Nephron progenitor cell (in vitro differentiated cells): Measurements from ENCODE around the gene TMPRSS9.

Experiments used
- DNase-seq: peaks from one replicate; pipeline ENCODE4 v3.0.0; 2021
- H3K27ac Mint-ChIP-seq: 2 replicates; pipeline ENCODE4 v1.8.0; 2021; ENCODE audit warnings: mild to moderate bottlenecking, moderate library complexity, mixed read lengths
- H3K27me3 Mint-ChIP-seq: 2 replicates; pipeline ENCODE4 v1.8.0; 2021; ENCODE audit warnings: mild to moderate bottlenecking, low read depth, mixed read lengths; ENCODE audit not compliant: poor library complexity
- H3K36me3 Mint-ChIP-seq: 2 replicates; pipeline ENCODE4 v1.8.0; 2021; ENCODE audit warnings: low read depth, mixed read lengths
- H3K4me1 Mint-ChIP-seq: 2 replicates; pipeline ENCODE4 v1.8.0; 2021; ENCODE audit warnings: mixed read lengths
- H3K4me3 Mint-ChIP-seq: 2 replicates; pipeline ENCODE4 v1.8.0; 2021; ENCODE audit warnings: mild to moderate bottlenecking, moderate library complexity, mixed read lengths
- H3K9me3 Mint-ChIP-seq: 2 replicates; pipeline ENCODE4 v1.8.0; 2021; ENCODE audit warnings: mild to moderate bottlenecking, moderate library complexity, mixed read lengths
- CTCF ChIP-seq: fragments of 200-600 bp; sonication (generic); IDR thresholded peaks from 2 replicates; pipeline ENCODE4 v1.5.0; 2021; ENCODE audit warnings: antibody characterized with exemption

Gene TMPRSS9

GRCh38 chr19:2334426-2334825, 25.6 kb upstream of the TMPRSS9 start:
- Mint-ChIP-seq H3K27me3 (peaks cover 2% of the 10 kb centered on the region), H3K36me3 (peaks cover 9% of the 10 kb centered on the region), H3K9me3 (no peaks in the 10 kb centered on the region), H3K4me1 (peaks cover 63% of the 10 kb centered on the region), H3K4me3 (no peak overlapping the region), H3K27ac (no peak overlapping the region)
- DNase-seq = no peak
- no peak for TF ChIP-seq CTCF

DNA sequence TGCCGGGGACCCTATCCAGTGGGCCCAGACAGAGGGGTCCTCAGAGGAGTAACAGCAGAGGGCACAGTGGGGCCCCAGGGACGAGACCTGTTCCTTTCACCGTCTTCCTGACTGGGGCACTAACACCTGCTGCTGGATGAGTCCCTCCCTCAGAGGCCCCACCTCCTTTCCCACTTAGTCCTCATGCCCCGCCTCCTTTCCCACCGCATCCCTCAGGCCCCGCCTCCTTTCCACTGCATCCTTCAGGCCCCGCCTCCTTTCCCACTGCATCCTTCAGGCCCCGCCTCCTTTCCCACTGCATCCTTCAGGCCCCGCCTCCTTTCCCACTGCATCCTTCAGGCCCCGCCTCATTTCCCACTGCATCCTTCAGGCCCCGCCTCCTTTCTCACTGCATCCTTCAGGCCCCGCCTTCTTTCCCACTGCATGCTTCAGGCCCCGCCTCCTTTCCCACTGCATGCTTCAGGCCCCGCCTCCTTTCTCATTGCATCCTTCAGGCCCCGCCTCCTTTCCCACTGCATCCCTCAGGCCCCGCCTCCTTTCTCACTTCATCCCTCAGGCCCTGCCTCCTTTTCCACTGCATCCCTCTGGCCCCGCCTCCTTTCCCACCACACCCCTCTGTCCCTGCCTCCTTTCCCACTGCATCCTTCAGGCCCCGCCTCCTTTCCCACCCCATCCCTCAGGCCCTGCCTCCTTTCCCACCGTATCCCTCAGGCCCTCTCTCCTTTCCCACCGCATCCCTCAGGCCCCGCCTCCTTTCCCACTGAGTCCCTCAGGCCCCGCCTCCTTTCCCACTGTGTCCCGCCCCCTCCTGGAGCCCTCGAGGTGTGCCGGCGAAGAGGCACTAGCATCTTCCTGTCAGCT, 24.8 kb upstream of the TMPRSS9 start:
- Mint-ChIP-seq H3K27ac (peak overlapping the region; percentile 86), H3K9me3 (no peaks in the 10 kb centered on the region), H3K27me3 (peaks cover 2% of the 10 kb centered on the region), H3K4me1 (peaks cover 55% of the 10 kb centered on the region), H3K36me3 (peaks cover 9% of the 10 kb centered on the region), H3K4me3 (no peak overlapping the region)
- TF ChIP-seq CTCF = no peak
- DNase-seq = no peak

GRCh38 chr19:2335848-2336247, 24.2 kb upstream of the TMPRSS9 start:
- H3K27me3 Mint-ChIP-seq = peaks cover 2% of the 10 kb centered on the region

GRCh38 chr19:2336528-2337328, 23.3 kb upstream of the TMPRSS9 start:
- TF ChIP-seq CTCF = no peak
- no peaks in the 10 kb centered on the region for H3K9me3 Mint-ChIP-seq
- H3K36me3 Mint-ChIP-seq = peaks cover 9% of the 10 kb centered on the region
- peaks cover 2% of the 10 kb centered on the region for H3K27me3 Mint-ChIP-seq
- peak overlapping the region; percentile 15 for H3K27ac Mint-ChIP-seq
- peaks cover 40% of the 10 kb centered on the region for H3K4me1 Mint-ChIP-seq
- peak; percentile 56 for DNase-seq
- H3K4me3 Mint-ChIP-seq = peak overlapping the region; percentile 3

More at GRCh38 chr19:2335848-2336247, 24.2 kb upstream of the TMPRSS9 start:
- Mint-ChIP-seq H3K4me3 (no peak overlapping the region), H3K27ac (peak overlapping the region; percentile 86), H3K36me3 (peaks cover 9% of the 10 kb centered on the region), H3K9me3 (no peaks in the 10 kb centered on the region), H3K4me1 (peaks cover 49% of the 10 kb centered on the region)
- no peak for TF ChIP-seq CTCF
- DNase-seq = no peak

DNA sequence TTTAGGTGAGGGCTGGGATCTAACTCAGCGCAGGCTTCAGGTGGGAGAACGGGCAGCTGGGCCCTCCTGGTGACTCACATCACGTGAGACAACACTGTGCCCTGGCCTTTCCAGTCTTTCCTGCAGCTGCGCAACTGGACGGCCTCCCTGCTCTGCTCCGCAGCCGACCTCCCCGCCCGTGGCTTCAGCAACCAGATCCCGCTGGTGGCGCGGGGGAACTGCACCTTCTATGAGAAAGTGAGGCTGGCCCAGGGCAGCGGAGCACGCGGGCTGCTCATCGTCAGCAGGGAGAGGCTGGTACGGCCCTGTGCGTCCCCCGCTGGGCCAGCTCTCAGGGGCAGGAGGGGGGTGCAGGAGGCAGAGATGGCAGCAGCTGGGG, 22.7 kb upstream of the TMPRSS9 start:
- peak; percentile 80 for DNase-seq
- peak; percentile 41 for TF ChIP-seq CTCF
- H3K4me3 Mint-ChIP-seq = no peak overlapping the region
- peaks cover 34% of the 10 kb centered on the region for H3K4me1 Mint-ChIP-seq
- peaks cover 2% of the 10 kb centered on the region for H3K27me3 Mint-ChIP-seq
- H3K9me3 Mint-ChIP-seq = no peaks in the 10 kb centered on the region
- H3K36me3 Mint-ChIP-seq = peaks cover 9% of the 10 kb centered on the region
- peak overlapping the region; percentile 15 for H3K27ac Mint-ChIP-seq
